NB4 (cell line): ENCODE measurements around the gene GARRE1.
"Not testable (repeated sequence)": the region's sequence is repeated elsewhere in the genome, so short reads cannot be mapped to it uniquely, and the experiment has no call there.

Experiments
- DNase-seq: peaks from one replicate; pipeline ENCODE4 v3.0.0; 2010; ENCODE audit warnings: low read depth
- H3K4me3 ChIP-seq: one replicate; pipeline ENCODE4 v1.5.1; 2011; ENCODE audit warnings: mild to moderate bottlenecking, low read depth, low read length, moderate library complexity
- CTCF ChIP-seq: IDR thresholded peaks from one replicate; pipeline ENCODE4 v1.5.1; 2012; ENCODE audit warnings: low read depth, low read length
- MAX ChIP-seq: IDR thresholded peaks from 2 replicates; pipeline ENCODE4 v1.6.1; 2011; ENCODE audit warnings: low read depth, low read length
- MYC ChIP-seq: IDR thresholded peaks from 2 replicates; pipeline ENCODE4 v1.6.1; 2011; ENCODE audit warnings: low read depth, low read length
- POLR2A ChIP-seq: IDR thresholded peaks from 2 replicates; pipeline ENCODE4 v1.6.1; 2011; ENCODE audit warnings: mild to moderate bottlenecking; ENCODE audit not compliant: insufficient read length; ENCODE audit errors: extremely low read depth

The GARRE1 gene

GRCh38 chr19:34235425-34235940 is 18.9 kb upstream of the GARRE1 start:
- TF ChIP-seq CTCF (no peak), MAX (no peak), MYC (no peak), POLR2A (no peak)
- no peak overlapping the region for H3K4me3 ChIP-seq
- no peak for DNase-seq

GRCh38 chr19:34236035-34236987 is 18.0 kb upstream of the GARRE1 start:
- no peak overlapping the region for H3K4me3 ChIP-seq
- no peak for TF ChIP-seq MAX
- TF ChIP-seq POLR2A: no peak
- TF ChIP-seq CTCF: no peak
- TF ChIP-seq MYC: no peak
- no peak for DNase-seq

GRCh38 chr19:34237283-34237682 is 17.1 kb upstream of the GARRE1 start:
- no peak for TF ChIP-seq POLR2A
- TF ChIP-seq CTCF: no peak
- TF ChIP-seq MYC: no peak
- TF ChIP-seq MAX: no peak
- H3K4me3 ChIP-seq: no peak overlapping the region
- DNase-seq: no peak

- no peak for TF ChIP-seq POLR2A
- TF ChIP-seq CTCF: no peak
- TF ChIP-seq MYC: no peak
- TF ChIP-seq MAX: no peak
Observed at GRCh38 chr19:34237939-34238338, 16.4 kb upstream of the GARRE1 start.

GRCh38 chr19:34241513-34242337 is 12.6 kb upstream of the GARRE1 start:
- DNase-seq: peak; percentile 15
- H3K4me3 ChIP-seq: no peak overlapping the region
- no peak for TF ChIP-seq MAX
- no peak for TF ChIP-seq CTCF
- TF ChIP-seq MYC: no peak

More at GRCh38 chr19:34237939-34238338, 16.4 kb upstream of the GARRE1 start:
- no peak for DNase-seq
- no peak overlapping the region for H3K4me3 ChIP-seq

- H3K4me3 ChIP-seq: not testable (repeated sequence)
Observed at GRCh38 chr19:34243138-34243875, 11.0 kb upstream of the GARRE1 start.

More at GRCh38 chr19:34243138-34243875, 11.0 kb upstream of the GARRE1 start:
- peak; percentile 45 for DNase-seq
